Calu3 (cell line): ENCODE measurements around the gene SYT12. TPM values are rescaled to one million over a fixed set of nuclear protein-coding genes. Genes with fewer than 3 reads are reported as not detected.
A peak's percentile ranks its signal among the peaks of the same experiment; 100 is the strongest.

Experiments
- BruUV-seq: library from RNA; stranded (reverse); fragments of 400-500 nt; replicated peaks from 2 replicates; lab custom pipeline; 2021; lab: Mats Ljungman, UMichigan
- CTCF ChIA-PET: fragments of 300-600 bp; sonication (Branson Sonifier 250); formaldehyde crosslinking; loops from one replicate; lab custom pipeline; 2022; ENCODE audit warnings: antibody characterized with exemption; lab: Charles Lee
- DNase-seq: peaks from one replicate; pipeline ENCODE4 v3.0.0; 2022
- H3K27ac Mint-ChIP-seq: one replicate; pipeline ENCODE4 v1.8.0; 2022; ENCODE audit warnings: mixed read lengths; ENCODE audit not compliant: unreplicated experiment
- H3K27me3 Mint-ChIP-seq: one replicate; pipeline ENCODE4 v1.8.0; 2022; ENCODE audit warnings: mixed read lengths; ENCODE audit not compliant: unreplicated experiment
- H3K36me3 Mint-ChIP-seq: one replicate; pipeline ENCODE4 v1.8.0; 2022; ENCODE audit warnings: mild to moderate bottlenecking, moderate library complexity, mixed read lengths; ENCODE audit not compliant: insufficient read depth, unreplicated experiment
- H3K4me1 Mint-ChIP-seq: one replicate; pipeline ENCODE4 v1.8.0; 2022; ENCODE audit warnings: mild to moderate bottlenecking, low read depth, mixed read lengths; ENCODE audit not compliant: unreplicated experiment
- H3K4me3 Mint-ChIP-seq: one replicate; pipeline ENCODE4 v1.8.0; 2022; ENCODE audit warnings: mild to moderate bottlenecking, low read depth, moderate library complexity, mixed read lengths; ENCODE audit not compliant: unreplicated experiment
- H3K9me3 Mint-ChIP-seq: one replicate; pipeline ENCODE4 v1.8.0; 2022; ENCODE audit warnings: low read depth, mixed read lengths; ENCODE audit not compliant: unreplicated experiment
- CTCF ChIP-seq: fragments of 200-600 bp; IDR thresholded peaks from one replicate; pipeline ENCODE4 v1.8.0; 2022; ENCODE audit warnings: antibody characterized with exemption; ENCODE audit not compliant: unreplicated experiment
- intact Hi-C: fragments of 100-400 bp; cut with micrococcal nuclease; formaldehyde crosslinking; loops from one replicate; pipeline ENCODE4 v1.10.0; 2022; ENCODE audit not compliant: unreplicated experiment
- total RNA-seq: library from RNA; stranded (reverse); gene quantifications from 2 replicates; pipeline ENCODE4 v1.2.3, GENCODE V29; 2022

SYT12 gene
- total RNA-seq, 1 experiment from 2014 or later: 6.4 TPM

- no peak overlapping the region for H3K27ac Mint-ChIP-seq
- CTCF ChIA-PET: no interaction called here
- no peak for DNase-seq
Observed at GRCh38 chr11:67030976-67031375, 8.0 kb downstream of the SYT12 start.

GRCh38 chr11:67031791-67032561, 9.0 kb downstream of the SYT12 start:
- intact Hi-C loops: no loop called here
- Mint-ChIP-seq H3K4me3 (no peak overlapping the region), H3K36me3 (no peaks in the 10 kb centered on the region), H3K4me1 (peaks cover 43% of the 10 kb centered on the region), H3K27ac (no peak overlapping the region), H3K9me3 (no peaks in the 10 kb centered on the region), H3K27me3 (no peaks in the 10 kb centered on the region)
- CTCF ChIA-PET: interaction anchor here (1.0 to 1.1 kb wide), 2 partner anchors 10 to 20 kb away, joined by 4 read pairs; no protein-coding TSS in a partner anchor
- TF ChIP-seq CTCF: no peak
- BruUV-seq: no TSS peak
- DNase-seq: no peak

More at GRCh38 chr11:67030976-67031375, 8.0 kb downstream of the SYT12 start:
- H3K36me3 Mint-ChIP-seq: no peaks in the 10 kb centered on the region
- H3K4me1 Mint-ChIP-seq: peaks cover 43% of the 10 kb centered on the region
- no peaks in the 10 kb centered on the region for H3K27me3 Mint-ChIP-seq
- no TSS peak for BruUV-seq
- intact Hi-C loops: no loop called here
- TF ChIP-seq CTCF: no peak
- H3K4me3 Mint-ChIP-seq: no peak overlapping the region
- H3K9me3 Mint-ChIP-seq: no peaks in the 10 kb centered on the region

GRCh38 chr11:67032830-67033551, 10.1 kb downstream of the SYT12 start:
- BruUV-seq: no TSS peak
- H3K4me3 Mint-ChIP-seq: no peak overlapping the region
- no peaks in the 10 kb centered on the region for H3K36me3 Mint-ChIP-seq
- CTCF ChIA-PET: interaction anchor here (0.7 to 1.1 kb wide), 3 partner anchors 11 to 116 kb away, joined by 3 to 4 read pairs (median 4); no protein-coding TSS in a partner anchor
- no peaks in the 10 kb centered on the region for H3K27me3 Mint-ChIP-seq
- no peak for TF ChIP-seq CTCF
- peaks cover 35% of the 10 kb centered on the region for H3K4me1 Mint-ChIP-seq
- intact Hi-C loops: no loop called here
- no peak overlapping the region for H3K27ac Mint-ChIP-seq
- peak; percentile 71 for DNase-seq
- no peaks in the 10 kb centered on the region for H3K9me3 Mint-ChIP-seq

- Mint-ChIP-seq H3K36me3 (no peaks in the 10 kb centered on the region), H3K27ac (no peak overlapping the region), H3K4me3 (no peak overlapping the region), H3K27me3 (no peaks in the 10 kb centered on the region), H3K4me1 (peaks cover 32% of the 10 kb centered on the region), H3K9me3 (no peaks in the 10 kb centered on the region)
- no peak for TF ChIP-seq CTCF
- DNase-seq: no peak
- no TSS peak for BruUV-seq
- CTCF ChIA-PET: no interaction called here
- intact Hi-C loops: no loop called here
Observed at GRCh38 chr11:67033661-67034166, 10.8 kb downstream of the SYT12 start.
